RWPE1 (cell line): ENCODE measurements around the gene SPRED2.

ENCODE experiments used
- CTCF ChIA-PET: fragments of 350-600 bp; sonication (Branson Sonifier 250); formaldehyde crosslinking; extraction: SDS; loops from one replicate; lab custom pipeline; 2021; lab: Yijun Ruan, JAX
- POLR2A ChIA-PET: fragments of 400-600 bp; formaldehyde crosslinking; extraction: SDS; loops from one replicate; lab custom pipeline; 2020; ENCODE audit warnings: antibody characterized with exemption; ENCODE audit not compliant: low non-redundant PET; lab: Yijun Ruan, JAX
- DNase-seq: peaks from one replicate; pipeline ENCODE4 v3.0.0; 2012; ENCODE audit warnings: low spot score
- H3K27ac ChIP-seq: fragments of 450-650 bp; 2 replicates; pipeline ENCODE4 v1.5.1; 2017
- TF ChIP-seq, protein P1 (sequence below): fragments of 450-650 bp; conservative IDR thresholded peaks from 2 replicates; pipeline ENCODE4 v1.5.1; 2017; ENCODE audit warnings: low read depth, mild to moderate bottlenecking

Gene SPRED2

DNA sequence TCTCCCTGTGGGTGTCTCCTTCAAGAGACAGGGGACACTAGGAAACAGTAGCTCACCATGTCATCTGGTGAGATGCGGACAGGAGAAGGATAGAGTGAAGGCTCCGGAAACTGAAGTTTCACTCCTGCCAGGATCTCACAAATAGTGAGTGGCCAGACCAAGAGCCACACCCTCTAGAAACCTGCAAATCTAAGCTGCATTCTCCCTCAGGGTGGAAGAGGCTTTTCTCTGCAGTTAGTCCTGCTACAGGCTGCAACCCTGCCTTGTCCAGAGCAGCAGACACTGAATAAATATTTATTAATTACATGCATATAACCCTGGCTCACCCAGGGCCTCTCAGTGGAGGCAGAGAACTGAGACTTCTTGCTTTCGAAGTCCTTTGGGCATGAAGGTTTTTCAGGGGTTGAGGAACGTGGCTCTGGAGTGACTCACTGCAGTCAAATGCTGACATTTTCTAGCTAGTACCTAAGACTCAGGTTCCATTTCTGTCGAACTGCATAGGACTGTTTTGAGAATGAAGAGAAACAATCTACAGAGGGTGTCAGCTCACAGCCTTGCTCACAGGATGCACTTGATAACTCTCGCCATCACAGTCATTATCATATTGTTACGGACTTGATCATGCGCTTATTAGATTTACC lies 117.5 kb downstream of the SPRED2 start:
- DNase-seq = no peak
- ChIA-PET CTCF (no interaction called here), POLR2A (no interaction called here)
- TF ChIP-seq, protein P1, sequence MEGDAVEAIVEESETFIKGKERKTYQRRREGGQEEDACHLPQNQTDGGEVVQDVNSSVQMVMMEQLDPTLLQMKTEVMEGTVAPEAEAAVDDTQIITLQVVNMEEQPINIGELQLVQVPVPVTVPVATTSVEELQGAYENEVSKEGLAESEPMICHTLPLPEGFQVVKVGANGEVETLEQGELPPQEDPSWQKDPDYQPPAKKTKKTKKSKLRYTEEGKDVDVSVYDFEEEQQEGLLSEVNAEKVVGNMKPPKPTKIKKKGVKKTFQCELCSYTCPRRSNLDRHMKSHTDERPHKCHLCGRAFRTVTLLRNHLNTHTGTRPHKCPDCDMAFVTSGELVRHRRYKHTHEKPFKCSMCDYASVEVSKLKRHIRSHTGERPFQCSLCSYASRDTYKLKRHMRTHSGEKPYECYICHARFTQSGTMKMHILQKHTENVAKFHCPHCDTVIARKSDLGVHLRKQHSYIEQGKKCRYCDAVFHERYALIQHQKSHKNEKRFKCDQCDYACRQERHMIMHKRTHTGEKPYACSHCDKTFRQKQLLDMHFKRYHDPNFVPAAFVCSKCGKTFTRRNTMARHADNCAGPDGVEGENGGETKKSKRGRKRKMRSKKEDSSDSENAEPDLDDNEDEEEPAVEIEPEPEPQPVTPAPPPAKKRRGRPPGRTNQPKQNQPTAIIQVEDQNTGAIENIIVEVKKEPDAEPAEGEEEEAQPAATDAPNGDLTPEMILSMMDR = no peak
- peak overlapping the region; percentile 94 for H3K27ac ChIP-seq

DNA sequence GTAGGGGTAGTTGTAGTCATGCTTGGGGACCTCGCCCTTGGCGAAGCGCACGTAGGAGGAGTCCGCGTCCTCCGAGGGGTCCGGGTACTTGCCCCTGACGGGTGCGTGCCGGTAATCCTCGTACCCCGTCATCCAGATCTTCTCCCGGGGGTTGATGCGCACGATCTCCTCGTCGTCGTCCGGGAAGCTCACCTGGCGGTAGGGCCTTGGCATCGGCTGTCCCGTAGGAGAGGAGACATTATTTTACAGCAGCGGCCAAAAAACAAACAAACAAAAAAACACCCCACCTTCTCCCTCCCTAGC lies 118.5 kb downstream of the SPRED2 start:
- ChIA-PET CTCF (no interaction called here), POLR2A (no interaction called here)
- TF ChIP-seq, protein P1 = no peak
- no peak for DNase-seq
- H3K27ac ChIP-seq = peak overlapping the region; percentile 94; the same call in 1 of the 2 replicates

DNA sequence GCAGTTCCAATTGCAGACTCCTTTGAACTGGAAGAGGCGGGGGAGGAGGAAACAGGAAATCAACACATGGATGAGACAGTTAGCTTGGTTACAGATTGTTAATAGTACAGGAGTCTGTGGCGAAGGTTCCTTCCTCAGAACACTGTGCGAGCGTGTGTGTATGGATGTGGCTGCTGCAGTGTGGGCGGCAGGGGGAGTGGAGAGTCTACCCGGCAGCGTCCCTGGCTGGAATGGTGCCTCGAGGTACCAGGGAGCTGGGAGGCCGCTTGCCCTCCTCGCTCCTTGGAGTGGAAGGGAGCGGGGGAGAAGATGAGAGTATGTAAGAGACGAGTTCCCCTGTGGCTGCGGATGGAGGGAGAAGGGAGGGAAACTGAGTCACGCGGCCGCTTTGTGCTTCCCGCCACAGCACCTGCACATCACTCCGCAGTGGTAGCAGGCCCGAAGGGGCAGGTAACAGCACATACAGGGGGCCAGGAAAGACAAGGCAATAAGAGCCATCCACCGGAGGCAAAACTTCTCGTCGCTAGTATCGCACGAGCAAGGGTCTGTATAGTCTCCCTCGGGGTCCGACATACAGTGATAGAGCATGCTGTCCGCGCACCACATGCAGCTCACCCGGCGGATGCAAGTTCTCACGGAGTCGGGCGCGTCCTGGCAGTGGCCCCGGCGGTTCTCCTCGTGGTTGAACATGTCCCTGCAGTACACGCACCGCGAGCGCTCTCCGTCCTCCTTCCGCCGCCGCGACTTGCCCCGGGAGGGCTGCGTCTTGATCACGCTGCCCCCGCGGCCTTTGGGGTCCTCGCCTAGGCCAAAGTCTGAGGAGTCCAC lies 119.1 kb downstream of the SPRED2 start:
- no peak for DNase-seq
- H3K27ac ChIP-seq = peak overlapping the region; percentile 94; the same call in 1 of the 2 replicates
- POLR2A ChIA-PET = no interaction called here
- TF ChIP-seq, protein P1 = no peak
- CTCF ChIA-PET = interaction anchor here (0.9 kb wide), 1 partner anchor 46 kb away, joined by 3 read pairs; no protein-coding TSS in a partner anchor

DNA sequence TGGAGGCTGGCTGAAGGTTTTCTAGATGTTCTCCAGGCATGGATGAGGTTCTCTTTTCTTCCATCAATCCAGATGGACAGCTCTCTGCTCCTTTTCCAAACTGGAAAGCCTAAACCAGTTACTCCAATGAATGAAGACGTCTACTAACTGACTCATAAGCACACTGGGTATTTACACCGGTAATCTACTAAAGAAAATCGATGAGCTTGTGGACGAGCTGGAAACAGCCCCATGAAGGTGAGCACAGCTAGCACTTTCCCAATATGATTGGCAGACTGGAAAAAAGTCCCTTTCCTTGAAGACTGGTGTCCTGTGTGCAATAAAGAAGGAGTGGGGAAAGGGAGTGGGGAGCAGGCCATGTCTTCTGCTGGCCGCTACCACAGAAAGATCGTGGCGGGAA lies 120.8 kb downstream of the SPRED2 start:
- no peak overlapping the region for H3K27ac ChIP-seq
- DNase-seq = no peak
- ChIA-PET POLR2A (no interaction called here), CTCF (no interaction called here)
- TF ChIP-seq, protein P1 = no peak

DNA sequence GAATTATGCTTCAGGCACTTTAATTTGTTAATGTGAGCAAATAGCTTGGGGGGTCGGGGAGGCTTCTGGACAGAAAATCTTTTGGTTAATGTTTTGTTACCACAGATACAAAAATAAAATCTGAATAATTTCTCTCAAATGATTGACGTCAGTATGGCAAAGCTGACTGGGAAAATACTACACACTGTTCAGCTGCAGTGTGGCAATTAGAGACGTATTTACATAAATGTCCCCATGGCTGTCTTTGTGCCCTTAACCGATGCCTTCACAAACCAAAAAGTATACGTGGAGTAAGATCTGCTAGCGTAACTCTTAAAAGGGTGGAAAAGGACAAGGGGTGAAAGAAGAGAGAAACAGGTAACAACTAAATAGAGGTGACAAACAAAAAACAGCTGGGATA lies 121.3 kb downstream of the SPRED2 start:
- DNase-seq = no peak
- no peak overlapping the region for H3K27ac ChIP-seq
- ChIA-PET CTCF (no interaction called here), POLR2A (no interaction called here)
- TF ChIP-seq, protein P1 = no peak

DNA sequence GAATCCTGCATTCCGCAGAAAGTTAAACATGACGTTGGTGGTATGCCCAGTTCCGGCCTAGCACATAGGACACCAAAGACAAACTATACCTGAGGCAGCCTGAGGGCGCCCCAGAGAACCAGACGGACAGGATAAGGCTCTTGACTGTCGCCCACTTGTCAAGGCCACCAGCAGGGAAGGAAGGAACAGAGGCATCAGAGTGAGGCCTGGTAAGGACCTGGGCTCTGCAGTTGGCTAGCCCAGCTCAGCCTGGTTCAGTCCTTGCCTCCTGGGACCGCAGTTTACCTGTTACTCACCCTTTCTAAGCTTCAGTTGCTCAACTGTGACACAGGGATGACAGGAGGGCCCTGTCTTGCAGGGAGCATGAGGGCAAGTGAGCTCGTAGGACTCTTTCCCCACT lies 122.7 kb downstream of the SPRED2 start:
- ChIA-PET POLR2A (no interaction called here), CTCF (interaction anchor here (0.5 to 1.1 kb wide), 4 partner anchors 9 to 1674 kb away, joined by 3 to 4 read pairs (median 4); no protein-coding TSS in a partner anchor)
- peak overlapping the region; percentile 40 for H3K27ac ChIP-seq
- DNase-seq = no peak
- TF ChIP-seq, protein P1 = no peak
